ENCODE results near the gene CD83. TPM values are rescaled to one million over a fixed set of nuclear protein-coding genes. Genes with fewer than 3 reads are reported as not detected.

CD83 gene
- total RNA-seq, 4 donors from 2014 or later = 5.4 to 9.0 (median 6.3) TPM

DNA sequence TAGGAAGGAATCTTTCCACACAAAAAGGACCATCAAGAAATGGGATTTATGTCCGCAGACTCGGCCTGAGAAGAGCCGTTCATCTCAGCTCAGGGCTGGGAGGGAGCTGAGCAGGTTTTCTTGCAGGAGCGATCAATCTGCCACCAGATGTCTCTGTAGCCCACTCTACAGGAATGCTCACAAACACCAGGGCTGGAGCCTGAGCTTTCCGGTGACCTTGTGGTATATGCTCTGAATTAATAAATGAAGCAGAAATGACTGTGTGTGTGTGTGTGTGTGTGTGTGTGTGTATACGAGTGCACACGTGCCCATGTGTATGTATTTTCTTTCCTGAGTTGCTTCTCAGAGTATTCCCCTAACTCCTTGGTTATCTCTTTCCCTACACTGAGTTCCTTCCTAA is 12.0 kb downstream of the CD83 start:
- Histone ChIP-seq H3K36me3 (no peaks in the 10 kb centered on the region), H3K9me3 (no peaks in the 10 kb centered on the region), H3K27ac (no peak overlapping the region), H3K27me3 (no peaks in the 10 kb centered on the region), H3K4me3 (no peak overlapping the region), H3K4me1 (peaks cover 19% of the 10 kb centered on the region)
- no peak for DNase-seq (ENCODE audit: low spot score in 2 of 2)
- TF ChIP-seq EP300 (IDR thresholded peaks at IDR 0.05) = no peak
- no peak for TF ChIP-seq POLR2AphosphoS5 (IDR thresholded peaks at IDR 0.05)
- 59% methylated on average over 7 of the region's 7 CpGs for WGBS

DNA sequence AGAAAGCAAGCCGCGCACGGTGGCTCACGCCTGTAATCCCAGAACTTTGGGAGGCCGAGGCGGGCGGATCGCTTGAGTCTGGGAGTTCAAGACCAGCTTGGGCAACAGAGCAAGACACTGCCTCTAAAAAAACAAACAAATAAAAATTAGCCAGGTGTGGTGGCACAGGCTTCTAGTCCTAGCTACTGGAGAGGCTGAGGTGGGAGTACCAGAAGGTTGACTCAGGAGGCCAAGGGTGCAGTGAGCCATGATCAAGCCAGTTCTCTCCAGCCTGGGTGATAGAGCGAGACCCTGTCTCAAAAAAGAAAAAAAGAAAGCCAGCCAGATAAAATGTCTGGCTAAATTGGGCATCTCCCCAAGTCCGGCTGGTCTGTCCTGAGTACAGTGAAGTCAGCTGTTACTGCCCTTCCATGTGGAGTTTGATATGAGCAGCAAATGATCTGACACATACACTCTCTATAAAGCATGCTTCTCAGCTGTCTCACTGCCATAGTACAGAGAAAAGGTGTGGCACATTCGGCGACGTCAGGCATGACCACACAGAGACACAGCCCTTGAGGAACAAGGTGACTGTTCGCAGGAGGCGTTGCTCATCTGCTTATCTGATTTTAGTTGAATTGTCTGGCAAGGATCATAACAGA is 13.0 kb downstream of the CD83 start:
- no peak overlapping the region for H3K27ac ChIP-seq
- TF ChIP-seq EP300 (IDR thresholded peaks at IDR 0.05) (no peak), POLR2AphosphoS5 (IDR thresholded peaks at IDR 0.05) (no peak), POLR2A (IDR thresholded peaks at IDR 0.05) (no peak)
- TF ChIP-seq, protein P1, sequence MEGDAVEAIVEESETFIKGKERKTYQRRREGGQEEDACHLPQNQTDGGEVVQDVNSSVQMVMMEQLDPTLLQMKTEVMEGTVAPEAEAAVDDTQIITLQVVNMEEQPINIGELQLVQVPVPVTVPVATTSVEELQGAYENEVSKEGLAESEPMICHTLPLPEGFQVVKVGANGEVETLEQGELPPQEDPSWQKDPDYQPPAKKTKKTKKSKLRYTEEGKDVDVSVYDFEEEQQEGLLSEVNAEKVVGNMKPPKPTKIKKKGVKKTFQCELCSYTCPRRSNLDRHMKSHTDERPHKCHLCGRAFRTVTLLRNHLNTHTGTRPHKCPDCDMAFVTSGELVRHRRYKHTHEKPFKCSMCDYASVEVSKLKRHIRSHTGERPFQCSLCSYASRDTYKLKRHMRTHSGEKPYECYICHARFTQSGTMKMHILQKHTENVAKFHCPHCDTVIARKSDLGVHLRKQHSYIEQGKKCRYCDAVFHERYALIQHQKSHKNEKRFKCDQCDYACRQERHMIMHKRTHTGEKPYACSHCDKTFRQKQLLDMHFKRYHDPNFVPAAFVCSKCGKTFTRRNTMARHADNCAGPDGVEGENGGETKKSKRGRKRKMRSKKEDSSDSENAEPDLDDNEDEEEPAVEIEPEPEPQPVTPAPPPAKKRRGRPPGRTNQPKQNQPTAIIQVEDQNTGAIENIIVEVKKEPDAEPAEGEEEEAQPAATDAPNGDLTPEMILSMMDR (IDR thresholded peaks at IDR 0.05) = no peak
- WGBS = 81% methylated on average over 15 of the region's 15 CpGs
- H3K27me3 ChIP-seq = no peaks in the 10 kb centered on the region
- no peaks in the 10 kb centered on the region for H3K9me3 ChIP-seq
- no peak overlapping the region for H3K4me3 ChIP-seq
- H3K36me3 ChIP-seq = no peaks in the 10 kb centered on the region
- peaks cover 19% of the 10 kb centered on the region for H3K4me1 ChIP-seq
- DNase-seq (ENCODE audit: low spot score in 2 of 2) = no peak

DNA sequence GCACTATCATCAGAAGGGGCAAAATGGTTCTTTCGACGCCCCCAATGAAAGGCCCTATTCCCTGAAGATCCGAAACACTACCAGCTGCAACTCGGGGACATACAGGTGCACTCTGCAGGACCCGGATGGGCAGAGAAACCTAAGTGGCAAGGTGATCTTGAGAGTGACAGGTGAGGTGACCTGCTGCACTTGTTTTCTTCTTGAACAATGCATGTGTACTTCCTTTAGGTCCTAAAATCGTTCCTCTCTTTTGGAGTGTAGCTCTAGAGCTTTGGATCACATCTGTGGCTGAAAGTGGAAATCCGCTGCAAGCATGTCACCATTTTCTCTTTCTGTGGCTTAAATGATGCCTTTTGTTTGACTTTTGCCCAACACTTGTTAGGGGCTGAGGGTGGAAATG is 14.0 kb downstream of the CD83 start:
- Histone ChIP-seq H3K36me3 (no peaks in the 10 kb centered on the region), H3K27me3 (no peaks in the 10 kb centered on the region), H3K4me1 (peaks cover 19% of the 10 kb centered on the region), H3K9me3 (no peaks in the 10 kb centered on the region), H3K4me3 (no peak overlapping the region), H3K27ac (no peak overlapping the region)
- 94% methylated on average over 7 of the region's 7 CpGs for WGBS
- no peak for TF ChIP-seq POLR2AphosphoS5 (IDR thresholded peaks at IDR 0.05)
- no peak for TF ChIP-seq EP300 (IDR thresholded peaks at IDR 0.05)
- TF ChIP-seq, protein P1 (IDR thresholded peaks at IDR 0.05) = no peak
- no peak for TF ChIP-seq POLR2A (IDR thresholded peaks at IDR 0.05)
- no peak for DNase-seq (ENCODE audit: low spot score in 2 of 2)

DNA sequence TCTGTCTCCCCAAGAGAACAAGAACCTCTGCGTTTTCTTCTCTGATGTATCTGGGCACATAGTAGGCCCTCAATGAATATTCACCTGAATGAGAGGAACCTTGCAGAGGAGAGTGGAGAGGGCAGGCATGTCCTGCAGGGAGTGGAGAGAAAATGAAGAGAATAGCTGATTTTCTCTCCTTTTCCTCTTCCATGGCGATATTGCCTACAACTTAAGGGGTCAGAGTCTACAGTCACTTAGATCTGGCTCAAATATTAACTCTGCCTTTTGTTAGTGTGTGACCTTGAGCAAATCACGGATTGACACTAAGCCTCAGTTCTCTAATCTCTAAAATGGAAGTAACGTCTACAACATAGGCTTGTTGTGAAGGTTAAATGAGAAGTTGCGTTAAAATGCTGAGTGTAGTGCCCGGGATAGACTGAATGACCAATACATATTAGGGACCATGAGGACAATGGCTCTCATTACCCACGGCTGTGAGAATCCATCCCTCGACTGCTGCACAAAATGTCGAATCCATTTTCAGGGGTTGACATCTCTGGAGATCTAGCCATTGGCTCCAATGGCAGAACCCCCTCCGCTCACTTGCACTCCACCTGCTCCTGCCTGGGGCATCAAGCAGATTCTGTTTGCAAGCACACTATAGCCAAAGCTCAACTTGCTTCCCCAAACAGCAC is 14.8 kb downstream of the CD83 start:
- DNase-seq (ENCODE audit: low spot score in 2 of 2) = no peak
- Histone ChIP-seq H3K27ac (no peak overlapping the region), H3K9me3 (no peaks in the 10 kb centered on the region), H3K4me3 (no peak overlapping the region), H3K27me3 (no peaks in the 10 kb centered on the region), H3K36me3 (no peaks in the 10 kb centered on the region), H3K4me1 (peaks cover 18% of the 10 kb centered on the region)
- 96% methylated on average over 10 of the region's 10 CpGs for whole genome bisulfite sequencing
- TF ChIP-seq EP300 (IDR thresholded peaks at IDR 0.05) = no peak

DNA sequence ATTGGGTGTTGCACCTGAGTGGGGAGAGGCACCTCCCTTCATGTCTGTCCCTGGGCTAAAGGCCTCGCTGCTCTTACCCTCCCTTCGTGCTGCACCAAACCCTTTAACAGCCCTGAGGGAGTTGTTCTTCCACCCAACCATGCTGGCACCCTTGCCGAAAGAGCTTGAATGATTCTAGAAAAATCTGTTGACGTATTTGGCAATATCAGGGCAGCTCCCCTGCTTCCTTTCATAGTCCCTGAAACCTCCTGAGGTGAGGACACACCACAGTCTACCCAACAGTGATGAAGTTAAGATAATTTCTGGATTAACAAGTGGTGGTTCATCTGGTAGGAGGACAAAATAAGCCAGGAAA is 15.3 kb downstream of the CD83 start:
- H3K36me3 ChIP-seq = no peaks in the 10 kb centered on the region
- no peak overlapping the region for H3K27ac ChIP-seq
- H3K4me3 ChIP-seq = no peak overlapping the region
- no peaks in the 10 kb centered on the region for H3K27me3 ChIP-seq
- no peak for TF ChIP-seq EP300 (IDR thresholded peaks at IDR 0.05)
- no peak for TF ChIP-seq POLR2AphosphoS5 (IDR thresholded peaks at IDR 0.05)
- TF ChIP-seq POLR2A (IDR thresholded peaks at IDR 0.05) = no peak
- TF ChIP-seq, protein P1 (IDR thresholded peaks at IDR 0.05) = no peak
- no peak for DNase-seq (ENCODE audit: low spot score in 2 of 2)
- H3K4me1 ChIP-seq = peaks cover 12% of the 10 kb centered on the region
- 98% methylated on average over 4 of the region's 4 CpGs for WGBS
- H3K9me3 ChIP-seq = no peaks in the 10 kb centered on the region

DNA sequence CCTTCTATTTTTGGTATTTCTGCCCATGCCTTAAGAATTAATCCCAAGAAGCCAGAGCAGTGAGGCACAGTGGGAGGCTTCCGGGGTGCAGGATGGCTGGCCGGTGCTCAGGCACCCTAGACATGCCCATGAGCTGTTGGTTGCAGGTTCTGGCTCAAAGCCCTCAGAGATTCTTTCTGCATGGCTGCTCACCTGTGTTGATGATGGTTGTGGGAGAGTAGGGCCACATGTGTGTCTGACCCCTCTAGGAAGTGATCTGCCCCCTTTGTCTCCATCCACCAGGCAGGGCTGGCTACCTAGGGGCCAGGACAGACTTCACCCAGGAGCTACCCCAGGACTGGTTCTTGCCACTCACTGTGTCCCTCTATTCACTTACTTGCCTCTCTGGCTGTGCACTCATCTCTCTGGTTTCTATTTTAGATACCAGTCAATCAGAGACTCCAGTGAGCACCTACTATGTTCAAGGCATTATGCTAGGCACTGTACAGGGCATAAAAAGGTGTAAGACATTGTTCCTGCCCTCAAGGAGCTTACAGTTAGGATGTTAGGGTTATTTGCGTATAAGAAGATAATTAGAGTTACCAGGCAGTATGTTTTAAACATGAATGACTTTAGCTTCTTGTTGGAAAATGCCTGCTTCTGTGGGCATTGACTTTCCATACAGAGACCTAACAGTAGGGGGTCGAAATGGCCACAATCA is 16.8 kb downstream of the CD83 start:
- DNase-seq (ENCODE audit: low spot score in 2 of 2) = no peak
- Histone ChIP-seq H3K27me3 (no peaks in the 10 kb centered on the region), H3K36me3 (no peaks in the 10 kb centered on the region), H3K4me1 (peaks cover 8% of the 10 kb centered on the region), H3K4me3 (no peak overlapping the region), H3K9me3 (no peaks in the 10 kb centered on the region), H3K27ac (no peak overlapping the region)
- 99% methylated on average over 4 of the region's 4 CpGs for WGBS
- TF ChIP-seq, protein P1 (IDR thresholded peaks at IDR 0.05) = no peak
- TF ChIP-seq POLR2AphosphoS5 (IDR thresholded peaks at IDR 0.05) (no peak), EP300 (IDR thresholded peaks at IDR 0.05) (no peak), POLR2A (IDR thresholded peaks at IDR 0.05) (no peak)
